ENCODE results near the gene SULT1C4. TPM values are rescaled to one million over a fixed set of nuclear protein-coding genes. Genes with fewer than 3 reads are reported as not detected.
A peak's percentile ranks its signal among the peaks of the same experiment; 100 is the strongest.

The SULT1C4 gene
- total and polyA plus RNA-seq, 2 of the 8 experiments (the other 6 are each of a cell fraction or from before 2014, with no cell fraction given): 1.5 to 2.1 TPM

DNA sequence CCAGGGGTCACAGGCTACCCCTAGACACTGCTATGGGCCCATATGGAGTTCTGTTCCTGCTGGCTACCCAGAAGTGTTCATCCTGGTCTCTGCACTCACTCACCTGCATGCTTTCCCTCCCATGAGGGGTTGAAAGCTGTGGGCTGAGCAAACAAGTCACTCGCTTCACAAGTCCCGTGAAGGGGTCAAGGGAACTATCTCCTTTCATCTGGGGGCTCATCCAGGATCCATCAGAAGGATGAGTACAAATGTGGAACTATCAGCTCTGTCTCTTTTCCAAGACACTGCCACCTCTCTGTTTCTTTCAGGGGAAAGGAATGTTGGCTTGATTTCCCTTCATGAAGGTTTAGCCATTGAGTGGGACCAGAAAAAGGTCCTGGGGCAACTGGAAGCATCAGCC is 21.7 kb downstream of the SULT1C4 start:
- H3K79me1 ChIP-seq (ENCODE audit: low read depth, low read length): no peaks in the 10 kb centered on the region
- no peak overlapping the region for H2BK12ac ChIP-seq (ENCODE audit: low read depth, low read length)
- H3K18ac ChIP-seq (ENCODE audit: extremely low read depth, low read length): no peak overlapping the region
- no peaks in the 10 kb centered on the region; the same call in 1 of the 2 replicates for H3K23me2 ChIP-seq (ENCODE audit: low read depth, low read length)
- H2AK5ac ChIP-seq (ENCODE audit: low read depth, low read length): no peak overlapping the region
- H2AFZ ChIP-seq (ENCODE audit: low read length): no peak overlapping the region
- CTCF ChIA-PET (ENCODE audit: partially characterized antibody): interaction anchor here (0.8 to 1.4 kb wide), 3 partner anchors 14 to 49 kb away, joined by 4 read pairs; no protein-coding TSS in a partner anchor
- WGBS, 2 experiments (ENCODE audit: extremely low coverage in 1 of 2, insufficient coverage in 1 of 2, insufficient read length in 1 of 2, insufficient replicate concordance in 2 of 2, low coverage in 1 of 2, low lambda C conversion rate in 2 of 2, missing lambda C conversion rate in 1 of 2): 95% methylated on average over 2 of the region's 2 CpGs; no CpG with 5 or more reads in 1 of the 2 experiments
- H4K8ac ChIP-seq (ENCODE audit: extremely low read depth, insufficient read depth, low read length): no peak overlapping the region
- POLR2A ChIA-PET (ENCODE audit: partially characterized antibody): no interaction called here
- H3K56ac ChIP-seq (replicated peaks; ENCODE audit: insufficient read length, low read depth, low read length): no peak overlapping the region
- H3K4me2 ChIP-seq (ENCODE audit: insufficient read depth in 1 of 2, low read depth in 2 of 2, low read length in 2 of 2): no peak overlapping the region
- no peak overlapping the region for H2BK5ac ChIP-seq (ENCODE audit: low read depth, low read length)
- no peaks in the 10 kb centered on the region for H4K20me1 ChIP-seq (replicated peaks in 1 of 2; ENCODE audit: control insufficient read depth in 1 of 2, insufficient read depth in 2 of 2, low read length in 2 of 2)
- H3K4me3 ChIP-seq (ENCODE audit: extremely low read depth in 1 of 4, insufficient read depth in 2 of 4, low read depth in 3 of 4, low read length in 4 of 4): no peak overlapping the region
- H3K27ac ChIP-seq (ENCODE audit: low read depth, low read length): no peak overlapping the region
- H3K9me3 ChIP-seq (ENCODE audit: insufficient read depth in 2 of 2, low read depth in 1 of 2, low read length in 1 of 2): peaks cover 24 to 29% of the 10 kb centered on the region in 2 experiments
- H2BK15ac ChIP-seq (ENCODE audit: low read length): no peak overlapping the region
- no peak overlapping the region for H4K5ac ChIP-seq (ENCODE audit: insufficient read length, low read depth, low read length)
- H3K23ac ChIP-seq (ENCODE audit: insufficient read length): no peak overlapping the region
- no peaks in the 10 kb centered on the region for H3K79me2 ChIP-seq (ENCODE audit: control insufficient read depth in 1 of 2, insufficient read depth in 2 of 2, low read length in 2 of 2)
- H2BK120ac ChIP-seq (replicated peaks; ENCODE audit: low read depth, low read length): no peak overlapping the region
- H3K14ac ChIP-seq (ENCODE audit: insufficient read length): no peak overlapping the region
- H3K36me3 ChIP-seq (ENCODE audit: control insufficient read depth in 2 of 4, insufficient read depth in 4 of 4, low read length in 3 of 4): peaks cover 0 to 5% (median 0%) of the 10 kb centered on the region in 4 experiments; a peak in 2 of 8 replicates
- DNase-seq (ENCODE audit: low read depth in 1 of 2, low spot score in 2 of 2) (no peak), FAIRE-seq (no peak)
- H3K27me3 ChIP-seq (replicated peaks in 1 of 4; ENCODE audit: control insufficient read depth in 3 of 4, extremely low read depth in 1 of 4, insufficient read depth in 3 of 4, low read length in 3 of 4): no peaks in the 10 kb centered on the region
- H3K4me1 ChIP-seq (replicated peaks in 1 of 4; ENCODE audit: control insufficient read depth in 3 of 4, insufficient read depth in 4 of 4, low read length in 3 of 4): peaks cover 0 to 10% (median under 1%) of the 10 kb centered on the region in 4 experiments; a peak in 1 of 7 replicates
- no peak overlapping the region for H3K4ac ChIP-seq (replicated peaks; ENCODE audit: insufficient read length, low read depth, low read length)
- H2BK20ac ChIP-seq (ENCODE audit: low read length): peak overlapping the region; percentile 41; the same call in 1 of the 2 replicates
- H4K91ac ChIP-seq (replicated peaks; ENCODE audit: insufficient read length, low read length): no peak overlapping the region
- H3K9ac ChIP-seq (replicated peaks in 1 of 4; ENCODE audit: extremely low read depth in 1 of 4, low read depth in 3 of 4, low read length in 3 of 4): no peak overlapping the region
- TF ChIP-seq FOSL1 (IDR thresholded peaks at IDR 0.05; ENCODE audit: insufficient read depth, low read depth, low read length): no peak
- TF ChIP-seq TCF12 (IDR thresholded peaks at IDR 0.05; ENCODE audit: low read depth, low read length): no peak
- no peak for TF ChIP-seq BRCA1 (IDR thresholded peaks at IDR 0.05; ENCODE audit: low read depth, low read length)
- no peak for TF ChIP-seq GTF2F1 (IDR thresholded peaks at IDR 0.05; ENCODE audit: borderline replicate concordance, low read depth, low read length)
- no peak for TF ChIP-seq SP4 (IDR thresholded peaks at IDR 0.05; ENCODE audit: low read length)
- no peak for TF ChIP-seq POU5F1 (IDR thresholded peaks at IDR 0.05; ENCODE audit: low read depth, low read length)
- TF ChIP-seq POLR2AphosphoS5 (IDR thresholded peaks at IDR 0.05; ENCODE audit: low read depth, low read length): no peak
- no peak for TF ChIP-seq BCL11A (IDR thresholded peaks at IDR 0.05; ENCODE audit: low read depth in 2 of 2, low read length in 2 of 2)
- TF ChIP-seq TAF7 (optimal IDR thresholded peaks at IDR 0.05; ENCODE audit: borderline replicate concordance, low read depth, low read length): no peak
- no peak for TF ChIP-seq GABPA (IDR thresholded peaks at IDR 0.05; ENCODE audit: borderline replicate concordance, insufficient read depth, low read length)
- TF ChIP-seq PHF8 (conservative IDR thresholded peaks at IDR 0.05; ENCODE audit: low read depth, low read length): no peak
- TF ChIP-seq CTBP2 (IDR thresholded peaks at IDR 0.05; ENCODE audit: borderline replicate concordance, insufficient read depth, insufficient read length, low read length): no peak
- no peak for TF ChIP-seq NRF1 (IDR thresholded peaks at IDR 0.05; ENCODE audit: low read depth, low read length)
- TF ChIP-seq TBP (IDR thresholded peaks at IDR 0.05; ENCODE audit: low read depth, low read length): no peak
- TF ChIP-seq KDM4A (IDR thresholded peaks at IDR 0.05; ENCODE audit: low read depth, low read length, severe bottlenecking): no peak

Data from H1 (cell line).